ENCODE data around the gene USP36.
A peak's percentile ranks its signal among the peaks of the same experiment; 100 is the strongest.

The USP36 gene

GRCh38 chr17:78817123-78817522 is 23.5 kb downstream of the USP36 start:
- H3K4me3 ChIP-seq (ENCODE audit: low read length) = no peak overlapping the region
- DNase-seq (ENCODE audit: low read depth) = no peak
- no peak for TF ChIP-seq CTCF (IDR thresholded peaks at IDR 0.05; ENCODE audit: insufficient read depth, low read depth, low read length, missing control alignments)

GRCh38 chr17:78815696-78816095 is 24.9 kb downstream of the USP36 start:
- TF ChIP-seq CTCF (IDR thresholded peaks at IDR 0.05; ENCODE audit: insufficient read depth, low read depth, low read length, missing control alignments) = no peak
- H3K4me3 ChIP-seq (ENCODE audit: low read length) = no peak overlapping the region
- no peak for DNase-seq (ENCODE audit: low read depth)

- no peak overlapping the region for H3K4me3 ChIP-seq (ENCODE audit: low read length)
- no peak for TF ChIP-seq CTCF (IDR thresholded peaks at IDR 0.05; ENCODE audit: insufficient read depth, low read depth, low read length, missing control alignments)
- no peak for DNase-seq (ENCODE audit: low read depth)
Measured at GRCh38 chr17:78812855-78813254, 27.8 kb downstream of the USP36 start.

- peak; percentile 25 for DNase-seq (ENCODE audit: low read depth)
- no peak for TF ChIP-seq CTCF (IDR thresholded peaks at IDR 0.05; ENCODE audit: insufficient read depth, low read depth, low read length, missing control alignments)
Measured at GRCh38 chr17:78808163-78808562, 32.5 kb downstream of the USP36 start.

GRCh38 chr17:78806451-78806850 is 34.2 kb downstream of the USP36 start:
- peak; percentile 37 for DNase-seq (ENCODE audit: low read depth)
- peak; percentile 22 for TF ChIP-seq CTCF (IDR thresholded peaks at IDR 0.05; ENCODE audit: insufficient read depth, low read depth, low read length, missing control alignments)
- H3K4me3 ChIP-seq (ENCODE audit: low read length) = no peak overlapping the region

More at GRCh38 chr17:78808163-78808562, 32.5 kb downstream of the USP36 start:
- no peak overlapping the region for H3K4me3 ChIP-seq (ENCODE audit: low read length)

- no peak for DNase-seq (ENCODE audit: low read depth)
- H3K4me3 ChIP-seq (ENCODE audit: low read length) = no peak overlapping the region
- no peak for TF ChIP-seq CTCF (IDR thresholded peaks at IDR 0.05; ENCODE audit: insufficient read depth, low read depth, low read length, missing control alignments)
Measured at GRCh38 chr17:78805301-78805700, 35.3 kb downstream of the USP36 start.

- no peak for TF ChIP-seq CTCF (IDR thresholded peaks at IDR 0.05; ENCODE audit: insufficient read depth, low read depth, low read length, missing control alignments)
- no peak for DNase-seq (ENCODE audit: low read depth)
- H3K4me3 ChIP-seq (ENCODE audit: low read length) = no peak overlapping the region
Measured at GRCh38 chr17:78804777-78805176, 35.8 kb downstream of the USP36 start.
